ENCODE data around the gene OR6X1. TPM values are rescaled to one million over a fixed set of nuclear protein-coding genes. Genes with fewer than 3 reads are reported as not detected.
A peak's percentile ranks its signal among the peaks of the same experiment; 100 is the strongest.

Gene OR6X1
- total and polyA plus RNA-seq, 9 of the 15 experiments (the other 6 are each of a cell fraction or from before 2014, with no cell fraction given): not detected

DNA sequence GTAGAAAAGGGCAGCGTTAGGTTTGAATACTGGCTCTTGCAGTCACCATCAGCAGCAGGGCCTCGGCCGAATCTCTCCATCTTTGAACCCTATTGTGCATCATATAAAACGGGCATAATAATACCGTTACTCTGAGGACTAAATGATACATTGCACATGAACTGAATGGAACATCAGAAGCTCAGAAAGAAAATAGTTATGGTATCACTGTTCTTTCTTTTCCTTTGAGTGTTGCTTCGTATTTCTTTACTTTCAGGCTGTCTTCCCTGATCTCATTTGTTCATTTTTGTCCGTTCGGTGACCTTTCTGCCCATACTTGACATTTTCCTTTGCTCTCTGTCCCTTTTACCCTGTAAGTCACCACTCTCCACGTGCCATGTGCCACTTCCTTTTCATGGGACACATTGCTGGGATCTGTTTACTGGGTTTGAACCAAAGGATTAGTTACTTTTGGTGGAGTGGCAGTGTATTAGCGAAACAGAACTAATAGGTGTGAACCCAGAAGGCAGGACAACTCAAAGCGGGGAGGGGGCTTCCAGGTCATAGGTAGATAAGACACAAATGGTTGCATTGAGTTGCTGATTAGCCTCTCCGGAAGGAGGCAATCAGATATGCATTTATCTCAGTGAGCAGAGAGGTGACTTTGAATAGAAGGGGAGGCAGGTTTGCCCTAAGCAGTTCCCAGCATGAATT lies 12.1 kb downstream of the OR6X1 start (continued):
- TF ChIP-seq TBL1XR1 (IDR thresholded peaks at IDR 0.05; ENCODE audit: low read length in 2 of 2) (peak in 1 of 2 experiments; percentile 58; a peak in 1 of 4 replicates), POLR2H (tag; IDR thresholded peaks at IDR 0.05; ENCODE audit: low read depth) (0 out of 2 replicates have a peak, but pooled peaks have one; percentile 2), MYC (IDR thresholded peaks at IDR 0.05; ENCODE audit: low read depth, low read length) (peak; percentile 75; the same call in 1 of the 2 replicates), MYC (CRISPR knock-in tag; IDR thresholded peaks at IDR 0.05; ENCODE audit: borderline replicate concordance, low read depth) (no peak), FOXM1 (IDR thresholded peaks at IDR 0.05; ENCODE audit: low read depth) (peak; percentile 74), FOXM1 (CRISPR knock-in tag; IDR thresholded peaks at IDR 0.05; ENCODE audit: low read depth) (no peak), SMARCE1 (IDR thresholded peaks at IDR 0.05) (peak; percentile 86), CBFA2T3 (IDR thresholded peaks at IDR 0.05) (peak; percentile 93), ZBTB11 (CRISPR knock-in tag; IDR thresholded peaks at IDR 0.05) (no peak), BCOR (IDR thresholded peaks at IDR 0.05) (0 out of 2 replicates have a peak, but pooled peaks have one; percentile 19), BDP1 (IDR thresholded peaks at IDR 0.05; ENCODE audit: insufficient read depth, insufficient read length) (no peak), HDAC2 (IDR thresholded peaks at IDR 0.05) (0 out of 2 replicates have a peak, but pooled peaks have one; percentile 46), FIP1L1 (IDR thresholded peaks at IDR 0.05; ENCODE audit: low read depth, low read length, poor library complexity, severe bottlenecking) (no peak), JUND (IDR thresholded peaks at IDR 0.05; ENCODE audit: borderline replicate concordance, low read depth, low read length) (peak; percentile 29; the same call in 1 of the 2 replicates), JUND (tag; IDR thresholded peaks at IDR 0.05; ENCODE audit: borderline replicate concordance, low read depth, low read length) (no peak), EP300 (IDR thresholded peaks at IDR 0.05; ENCODE audit: low read length) (peak; percentile 90), KLF16 (IDR thresholded peaks at IDR 0.05) (peak; percentile 83), SPI1 (IDR thresholded peaks at IDR 0.05; ENCODE audit: borderline replicate concordance, low read depth, low read length) (peak; percentile 49; the same call in 1 of the 2 replicates), KDM1A (IDR thresholded peaks at IDR 0.05) (peak; percentile 47 to 60; a peak in 3 of 4 replicates)
- TF ChIP-seq, protein P1, sequence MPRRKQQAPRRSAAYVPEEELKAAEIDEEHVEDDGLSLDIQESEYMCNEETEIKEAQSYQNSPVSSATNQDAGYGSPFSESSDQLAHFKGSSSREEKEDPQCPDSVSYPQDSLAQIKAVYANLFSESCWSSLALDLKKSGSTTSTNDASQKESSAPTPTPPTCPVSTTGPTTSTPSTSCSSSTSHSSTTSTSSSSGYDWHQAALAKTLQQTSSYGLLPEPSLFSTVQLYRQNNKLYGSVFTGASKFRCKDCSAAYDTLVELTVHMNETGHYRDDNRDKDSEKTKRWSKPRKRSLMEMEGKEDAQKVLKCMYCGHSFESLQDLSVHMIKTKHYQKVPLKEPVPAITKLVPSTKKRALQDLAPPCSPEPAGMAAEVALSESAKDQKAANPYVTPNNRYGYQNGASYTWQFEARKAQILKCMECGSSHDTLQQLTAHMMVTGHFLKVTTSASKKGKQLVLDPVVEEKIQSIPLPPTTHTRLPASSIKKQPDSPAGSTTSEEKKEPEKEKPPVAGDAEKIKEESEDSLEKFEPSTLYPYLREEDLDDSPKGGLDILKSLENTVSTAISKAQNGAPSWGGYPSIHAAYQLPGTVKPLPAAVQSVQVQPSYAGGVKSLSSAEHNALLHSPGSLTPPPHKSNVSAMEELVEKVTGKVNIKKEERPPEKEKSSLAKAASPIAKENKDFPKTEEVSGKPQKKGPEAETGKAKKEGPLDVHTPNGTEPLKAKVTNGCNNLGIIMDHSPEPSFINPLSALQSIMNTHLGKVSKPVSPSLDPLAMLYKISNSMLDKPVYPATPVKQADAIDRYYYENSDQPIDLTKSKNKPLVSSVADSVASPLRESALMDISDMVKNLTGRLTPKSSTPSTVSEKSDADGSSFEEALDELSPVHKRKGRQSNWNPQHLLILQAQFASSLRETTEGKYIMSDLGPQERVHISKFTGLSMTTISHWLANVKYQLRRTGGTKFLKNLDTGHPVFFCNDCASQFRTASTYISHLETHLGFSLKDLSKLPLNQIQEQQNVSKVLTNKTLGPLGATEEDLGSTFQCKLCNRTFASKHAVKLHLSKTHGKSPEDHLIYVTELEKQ (CRISPR knock-in tag; IDR thresholded peaks at IDR 0.05): no peak
- TF ChIP-seq, protein P2, sequence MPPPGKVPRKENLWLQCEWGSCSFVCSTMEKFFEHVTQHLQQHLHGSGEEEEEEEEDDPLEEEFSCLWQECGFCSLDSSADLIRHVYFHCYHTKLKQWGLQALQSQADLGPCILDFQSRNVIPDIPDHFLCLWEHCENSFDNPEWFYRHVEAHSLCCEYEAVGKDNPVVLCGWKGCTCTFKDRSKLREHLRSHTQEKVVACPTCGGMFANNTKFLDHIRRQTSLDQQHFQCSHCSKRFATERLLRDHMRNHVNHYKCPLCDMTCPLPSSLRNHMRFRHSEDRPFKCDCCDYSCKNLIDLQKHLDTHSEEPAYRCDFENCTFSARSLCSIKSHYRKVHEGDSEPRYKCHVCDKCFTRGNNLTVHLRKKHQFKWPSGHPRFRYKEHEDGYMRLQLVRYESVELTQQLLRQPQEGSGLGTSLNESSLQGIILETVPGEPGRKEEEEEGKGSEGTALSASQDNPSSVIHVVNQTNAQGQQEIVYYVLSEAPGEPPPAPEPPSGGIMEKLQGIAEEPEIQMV (tag; conservative IDR thresholded peaks at IDR 0.05; ENCODE audit: low read depth): no peak

Measured in K562 (cell line).